ENCODE data around the gene CYB5R3. TPM values are rescaled to one million over a fixed set of nuclear protein-coding genes. Genes with fewer than 3 reads are reported as not detected.
"Not testable (repeated sequence)": the region's sequence is repeated elsewhere in the genome, so short reads cannot be mapped to it uniquely, and the experiment has no call there.

Gene CYB5R3
- total RNA-seq, 5 donors from 2014 or later (not counting 1 experiment from before 2014, with no cell fraction given) = 40.8 to 58.6 (median 51.0) TPM

DNA sequence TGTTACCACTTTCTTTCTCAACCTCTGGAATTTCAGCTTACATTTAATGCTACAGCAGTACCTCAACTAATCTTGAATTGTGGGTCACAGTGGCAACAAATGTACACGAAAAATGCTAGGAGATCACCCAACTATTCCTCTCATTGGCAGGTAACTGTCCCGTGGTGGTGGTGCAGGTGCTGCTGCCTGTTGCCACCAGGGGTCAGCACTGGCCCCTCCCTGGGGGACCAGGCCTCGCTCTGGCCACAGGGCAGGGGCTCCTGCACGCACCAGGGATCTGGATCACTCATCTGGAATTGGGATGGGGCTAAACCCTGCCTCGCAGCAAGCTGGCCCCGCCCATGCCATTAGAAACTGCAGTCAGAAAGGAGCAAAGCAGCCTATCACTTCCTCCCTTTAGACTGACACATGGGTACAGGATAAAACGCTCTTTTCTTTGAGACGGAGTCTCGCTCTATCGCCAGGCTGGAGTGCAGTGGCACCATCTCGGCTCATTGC is 27.6 kb downstream of the CYB5R3 start:
- H3K27ac ChIP-seq (ENCODE audit: low read length) = no peak overlapping the region
- no peaks in the 10 kb centered on the region for H3K9me3 ChIP-seq
- H3K27me3 ChIP-seq (replicated peaks in 1 of 2; ENCODE audit: control insufficient read depth in 2 of 2, extremely low read depth in 1 of 2, insufficient read depth in 2 of 2, low read length in 1 of 2) = no peaks in the 10 kb centered on the region
- H3K4me1 ChIP-seq (ENCODE audit: control insufficient read depth in 1 of 2, extremely low read depth in 1 of 2, insufficient read depth in 2 of 2, low read length in 2 of 2) = peaks cover 0 to 3% of the 10 kb centered on the region in 2 experiments
- DNase-seq (peak in 28 of 35 experiments; percentile 18 to 66 (median 36)), ATAC-seq (replicated peaks in 1 of 4) (peak; percentile 63 to 82 (median 76))
- Mint-ChIP-seq H3K4me1 (peaks cover 4 to 8% (median 7%) of the 10 kb centered on the region in 3 donors), H3K27me3 (no peaks in the 10 kb centered on the region), H3K27ac (peak overlapping the region in 1 of 2 donors; percentile 36), H3K4me3 (no peak overlapping the region), H3K9me3 (no peaks in the 10 kb centered on the region), H3K36me3 (peaks cover 9% of the 10 kb centered on the region)
- WGBS (ENCODE audit: insufficient coverage) = 72% methylated on average over 11 of the region's 11 CpGs
- H3K36me3 ChIP-seq (ENCODE audit: control insufficient read depth in 2 of 2, extremely low read depth in 1 of 2, insufficient read depth in 1 of 2, low read length in 1 of 2) = peaks cover 12 to 31% of the 10 kb centered on the region in 2 donors
- H3K4me3 ChIP-seq (ENCODE audit: control insufficient read depth in 1 of 2, extremely low read depth in 1 of 2, low read length in 1 of 2) = no peak overlapping the region
- ChIA-PET POLR2A (interaction anchor here in 1 of 2 donors (0.7 kb wide), 1 partner anchor 108 kb away, joined by 3 read pairs; no protein-coding TSS in a partner anchor), CTCF (interaction anchor here in 1 of 2 donors (0.5 to 0.6 kb wide), 2 partner anchors 20 to 674 kb away, joined by 3 to 5 read pairs; no protein-coding TSS in a partner anchor)

DNA sequence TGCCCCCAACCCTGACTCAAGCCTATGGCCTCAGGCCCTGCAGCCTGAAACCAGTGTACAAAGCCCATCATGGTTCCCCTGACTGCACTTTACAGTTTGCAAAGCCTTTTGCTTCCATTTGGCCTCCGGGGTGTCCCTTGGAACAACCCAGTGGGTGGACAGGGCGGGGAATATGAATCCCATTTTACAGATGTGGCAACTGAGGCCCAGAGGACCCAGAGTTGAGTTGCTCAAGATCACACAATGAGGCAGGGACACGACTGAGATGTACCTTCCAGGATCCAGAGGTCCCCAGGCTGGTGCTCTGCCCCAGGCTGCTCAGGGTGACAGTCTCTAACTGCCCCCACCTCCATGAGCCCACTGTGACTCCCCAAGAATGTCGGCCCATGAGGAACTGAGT is 29.1 kb downstream of the CYB5R3 start:
- 81% methylated on average over 3 of the region's 4 CpGs for WGBS (ENCODE audit: insufficient coverage)
- Histone ChIP-seq H3K4me3 (ENCODE audit: control insufficient read depth in 1 of 2, extremely low read depth in 1 of 2, low read length in 1 of 2) (no peak overlapping the region), H3K27me3 (replicated peaks in 1 of 2; ENCODE audit: control insufficient read depth in 2 of 2, extremely low read depth in 1 of 2, insufficient read depth in 2 of 2, low read length in 1 of 2) (no peaks in the 10 kb centered on the region), H3K4me1 (ENCODE audit: control insufficient read depth in 1 of 2, extremely low read depth in 1 of 2, insufficient read depth in 2 of 2, low read length in 2 of 2) (peaks cover 3 to 15% of the 10 kb centered on the region in 2 experiments), H3K9me3 (no peaks in the 10 kb centered on the region), H3K36me3 (ENCODE audit: control insufficient read depth in 2 of 2, extremely low read depth in 1 of 2, insufficient read depth in 1 of 2, low read length in 1 of 2) (peaks cover 2 to 23% of the 10 kb centered on the region in 2 donors), H3K27ac (ENCODE audit: low read length) (no peak overlapping the region)
- no peak for ATAC-seq (replicated peaks in 1 of 4)
- Mint-ChIP-seq H3K36me3 (peaks cover 2% of the 10 kb centered on the region), H3K9me3 (no peaks in the 10 kb centered on the region), H3K4me3 (no peak overlapping the region), H3K27ac (peak overlapping the region in 1 of 2 donors; percentile 34), H3K27me3 (no peaks in the 10 kb centered on the region), H3K4me1 (peaks cover 12 to 17% (median 17%) of the 10 kb centered on the region in 3 donors)
- POLR2A ChIA-PET = no interaction called here
- no peak for DNase-seq
- CTCF ChIA-PET = no interaction called here

DNA sequence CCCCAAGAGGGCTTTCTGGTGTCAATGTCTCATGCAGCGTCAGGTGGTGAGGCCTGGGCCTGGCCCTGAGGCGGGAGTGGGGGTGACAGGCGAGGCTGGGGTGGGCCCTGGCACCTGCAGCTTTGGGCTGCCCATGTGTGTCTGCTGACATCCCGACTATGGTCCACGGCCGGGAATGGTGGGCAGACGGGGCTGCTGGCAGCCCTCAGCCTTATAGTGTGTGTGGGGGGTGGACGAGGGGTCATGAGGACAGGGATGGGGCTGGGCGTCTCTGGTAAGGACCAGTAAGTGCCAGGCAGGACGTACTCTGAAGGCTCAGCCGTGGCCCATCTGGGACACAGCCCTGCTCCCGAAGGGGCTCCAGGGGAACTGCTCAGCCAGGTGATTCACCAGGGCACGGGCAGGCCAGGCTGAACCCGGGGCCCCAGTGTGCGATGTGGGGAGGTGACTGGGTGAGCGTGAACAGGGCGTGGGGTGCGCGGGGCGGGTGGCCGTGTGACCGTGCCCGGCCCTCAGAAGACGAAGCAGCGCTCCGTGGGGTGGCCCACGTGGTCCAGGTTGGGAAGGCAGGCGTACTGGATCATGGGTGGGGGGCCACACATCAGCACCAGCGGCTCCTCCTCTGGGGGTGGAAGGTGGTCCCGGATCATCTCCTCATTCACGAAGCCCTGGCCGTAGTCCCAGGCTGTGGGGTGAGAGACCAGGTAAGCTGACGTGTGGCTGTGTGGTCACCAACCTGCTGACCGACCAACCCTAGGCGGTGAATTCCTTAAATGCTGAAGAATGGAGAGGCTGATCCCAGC is 29.7 kb downstream of the CYB5R3 start:
- Mint-ChIP-seq H3K4me1 (peaks cover 13 to 22% (median 20%) of the 10 kb centered on the region in 3 donors), H3K27me3 (no peaks in the 10 kb centered on the region), H3K9me3 (no peaks in the 10 kb centered on the region), H3K4me3 (no peak overlapping the region), H3K36me3 (peaks cover 2% of the 10 kb centered on the region), H3K27ac (no peak overlapping the region)
- H3K27ac ChIP-seq (ENCODE audit: low read length) = no peak overlapping the region
- H3K9me3 ChIP-seq = no peaks in the 10 kb centered on the region
- H3K4me1 ChIP-seq (ENCODE audit: control insufficient read depth in 1 of 2, extremely low read depth in 1 of 2, insufficient read depth in 2 of 2, low read length in 2 of 2) = peaks cover 3 to 15% of the 10 kb centered on the region in 2 experiments
- no peak for DNase-seq
- ATAC-seq (replicated peaks in 1 of 4) = no peak
- no peak overlapping the region for H3K4me3 ChIP-seq (ENCODE audit: control insufficient read depth in 1 of 2, extremely low read depth in 1 of 2, low read length in 1 of 2)
- H3K36me3 ChIP-seq (ENCODE audit: control insufficient read depth in 2 of 2, extremely low read depth in 1 of 2, insufficient read depth in 1 of 2, low read length in 1 of 2) = peaks cover 2 to 19% of the 10 kb centered on the region in 2 donors
- ChIA-PET CTCF (interaction anchor here in 1 of 2 donors (0.6 kb wide), 1 partner anchor 455 kb away, joined by 3 read pairs; no protein-coding TSS in a partner anchor), POLR2A (no interaction called here)
- WGBS (ENCODE audit: insufficient coverage) = 95% methylated on average over 32 of the region's 35 CpGs
- H3K27me3 ChIP-seq (replicated peaks in 1 of 2; ENCODE audit: control insufficient read depth in 2 of 2, extremely low read depth in 1 of 2, insufficient read depth in 2 of 2, low read length in 1 of 2) = no peaks in the 10 kb centered on the region

DNA sequence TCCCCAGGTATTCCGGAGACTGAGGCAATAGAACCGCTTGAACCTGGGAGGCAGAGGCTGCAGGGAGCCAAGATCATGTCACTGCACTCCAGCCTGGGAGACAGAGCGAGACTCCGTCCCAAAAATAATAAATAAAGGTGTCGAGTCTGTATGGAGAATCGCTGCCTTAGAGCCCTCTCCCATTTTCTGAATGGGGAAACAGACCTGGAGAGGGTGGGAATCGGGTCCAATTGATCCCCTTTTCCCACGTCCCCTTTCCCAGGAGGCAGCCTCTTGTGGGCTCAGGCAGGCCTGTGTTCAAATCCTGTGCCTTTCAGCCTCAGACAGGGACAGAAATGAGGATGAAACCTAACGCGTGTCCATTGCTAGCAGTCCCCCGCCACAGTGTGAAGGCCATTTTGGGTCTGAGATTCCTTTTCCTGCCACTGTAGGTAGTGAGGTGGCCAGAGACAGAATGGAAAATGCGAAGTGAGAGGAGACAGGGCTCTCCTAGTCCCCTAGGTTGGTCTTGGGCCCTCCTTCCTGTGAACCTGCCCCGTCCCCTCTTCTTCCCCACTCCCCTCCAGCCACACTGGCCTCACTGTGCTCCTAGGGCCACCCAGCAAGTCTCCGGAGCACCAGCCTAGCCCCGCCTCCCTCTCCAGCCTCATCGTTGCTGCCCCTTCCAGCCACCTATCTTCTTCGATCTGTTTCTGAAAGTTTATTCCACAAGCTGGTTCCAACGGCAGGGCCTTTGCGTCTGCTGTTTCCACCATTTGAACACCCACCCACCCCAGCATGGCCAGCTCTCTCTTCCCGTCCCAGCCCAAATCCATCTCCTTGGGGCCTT is 31.8 kb downstream of the CYB5R3 start:
- H3K4me1 Mint-ChIP-seq = peaks cover 31 to 41% (median 38%) of the 10 kb centered on the region in 3 donors
- ChIA-PET POLR2A (no interaction called here), CTCF (no interaction called here)
- Histone ChIP-seq H3K9me3 (no peaks in the 10 kb centered on the region), H3K27me3 (replicated peaks in 1 of 2; ENCODE audit: control insufficient read depth in 2 of 2, extremely low read depth in 1 of 2, insufficient read depth in 2 of 2, low read length in 1 of 2) (no peaks in the 10 kb centered on the region), H3K36me3 (ENCODE audit: control insufficient read depth in 2 of 2, extremely low read depth in 1 of 2, insufficient read depth in 1 of 2, low read length in 1 of 2) (peaks cover 2 to 8% of the 10 kb centered on the region in 2 donors), H3K4me3 (ENCODE audit: control insufficient read depth in 1 of 2, extremely low read depth in 1 of 2, low read length in 1 of 2) (no peak overlapping the region), H3K4me1 (ENCODE audit: control insufficient read depth in 1 of 2, extremely low read depth in 1 of 2, insufficient read depth in 2 of 2, low read length in 2 of 2) (peaks cover 13 to 31% of the 10 kb centered on the region in 2 experiments), H3K27ac (ENCODE audit: low read length) (peak overlapping the region; percentile 34)
- H3K36me3 Mint-ChIP-seq = peaks cover 7% of the 10 kb centered on the region
- WGBS (ENCODE audit: insufficient coverage) = 89% methylated on average over 13 of the region's 20 CpGs
- DNase-seq = no peak
- H3K4me3 Mint-ChIP-seq = no peak overlapping the region
- ATAC-seq (replicated peaks in 1 of 4) = no peak
- peak overlapping the region in 1 of 2 donors; percentile 65 for H3K27ac Mint-ChIP-seq
- no peaks in the 10 kb centered on the region for H3K27me3 Mint-ChIP-seq
- H3K9me3 Mint-ChIP-seq = no peaks in the 10 kb centered on the region

DNA sequence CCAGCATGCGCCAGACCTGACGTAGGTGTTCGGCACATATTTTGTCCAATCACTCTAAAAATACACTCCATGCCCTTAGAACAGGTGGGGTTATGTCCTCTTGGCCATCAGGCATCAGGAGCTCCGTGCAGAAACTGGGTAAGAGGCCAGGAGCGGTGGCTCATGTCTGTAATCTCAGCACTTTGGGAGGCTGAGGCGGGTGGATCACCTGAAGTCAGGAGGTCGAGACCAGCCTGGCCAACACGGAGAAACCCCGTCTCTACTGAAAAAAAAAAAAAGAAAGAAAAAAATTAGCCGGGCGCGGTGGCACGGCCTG is 33.4 kb downstream of the CYB5R3 start:
- not testable (repeated sequence) for H3K27me3 ChIP-seq (replicated peaks in 1 of 2; ENCODE audit: control insufficient read depth in 2 of 2, extremely low read depth in 1 of 2, insufficient read depth in 2 of 2, low read length in 1 of 2); H3K27me3 Mint-ChIP-seq; H3K9me3 Mint-ChIP-seq; ATAC-seq (replicated peaks in 1 of 4); H3K9me3 ChIP-seq
- H3K27ac ChIP-seq (ENCODE audit: low read length) = peak overlapping the region; percentile 91
- Mint-ChIP-seq H3K36me3 (peaks cover 11% of the 10 kb centered on the region), H3K4me1 (peaks cover 41 to 48% (median 45%) of the 10 kb centered on the region in 3 donors), H3K27ac (peak overlapping the region; percentile 100), H3K4me3 (peak overlapping the region; percentile 93 to 94 (median 93))
- ChIA-PET CTCF (interaction anchor here in 1 of 2 donors (0.8 kb wide), 1 partner anchor 34 kb away, joined by 4 read pairs; the partner anchor contains the start of gene CYB5R3), POLR2A (interaction anchor here (0.6 to 0.9 kb wide), 3 partner anchors 31 to 391 kb away, joined by 3 to 5 read pairs (median 3); no protein-coding TSS in a partner anchor)
- peak in 1 of 35 experiments; percentile 19 for DNase-seq
- peaks cover 19 to 42% of the 10 kb centered on the region in 2 experiments for H3K4me1 ChIP-seq (ENCODE audit: control insufficient read depth in 1 of 2, extremely low read depth in 1 of 2, insufficient read depth in 2 of 2, low read length in 2 of 2)
- H3K4me3 ChIP-seq (ENCODE audit: control insufficient read depth in 1 of 2, extremely low read depth in 1 of 2, low read length in 1 of 2) = peak overlapping the region; percentile 2 to 62
- H3K36me3 ChIP-seq (ENCODE audit: control insufficient read depth in 2 of 2, extremely low read depth in 1 of 2, insufficient read depth in 1 of 2, low read length in 1 of 2) = peaks cover 0 to 17% of the 10 kb centered on the region in 2 donors
- WGBS (ENCODE audit: insufficient coverage) = 14% methylated on average over 2 of the region's 13 CpGs
